Spleen (tissue), 7 donors: ENCODE measurements around the gene PIGN.

ENCODE experiments used
- CTCF ChIP-seq, 11 experiments: fragments of 200-600 bp in 7 of 11; fragments of 450-650 bp in 4 of 11; sonication (generic) in 4 of 11; IDR thresholded peaks in 8 of 11; conservative IDR thresholded peaks in 3 of 11; 1 replicate in 7 of 11; 2 replicates in 4 of 11; pipeline versions ENCODE4 v1.4.0 to v1.8.0; 2016 to 2021; ENCODE audit warnings: antibody characterized with exemption in 11 of 11, inconsistent platforms in 4 of 11, mild to moderate bottlenecking in 1 of 11
- POLR2A ChIP-seq, 3 donors: fragments of 450-650 bp; IDR thresholded peaks; one replicate each; pipeline ENCODE4 v1.5.1; 2017; ENCODE audit warnings: antibody characterized with exemption in 3 of 3, mild to moderate bottlenecking in 1 of 3
- donor health status: DM: no; HTN: no; CAD: no; lungs with moderate emphysema.
- donor health status: DM: no; HTN: no; CAD: no.
- donor health status: DM: no; HTN: no; CAD: no.

DNA sequence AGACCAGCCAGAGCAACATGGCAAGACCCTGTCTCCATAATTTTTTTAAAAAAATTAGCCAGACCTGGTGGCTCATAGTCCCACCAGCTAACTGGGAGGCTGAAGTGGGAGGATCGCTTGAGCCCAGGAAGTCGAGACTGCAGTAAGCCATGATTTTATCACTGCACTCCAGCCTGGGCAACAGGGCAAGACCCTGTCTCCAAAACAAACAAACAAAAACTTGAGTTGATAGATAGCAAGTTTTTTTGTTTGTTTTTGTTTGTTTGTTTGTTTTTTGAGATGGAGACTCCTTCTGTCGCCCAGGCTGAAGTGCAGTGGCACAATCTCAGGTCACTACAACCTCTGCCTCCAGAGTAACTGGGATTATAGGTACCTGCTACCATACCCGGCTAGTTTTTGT lies 19.0 kb upstream of the PIGN start:
- no peak for TF ChIP-seq CTCF (IDR thresholded peaks at IDR 0.05 in 8 of 11, conservative IDR thresholded peaks at IDR 0.05 in 3 of 11)
- TF ChIP-seq POLR2A (IDR thresholded peaks at IDR 0.05): no peak
